ENCODE data around the gene CDRT4.

GRCh38 chr17:15468126-15468525 lies 705 bp upstream of the CDRT4 start:
- no peak for TF ChIP-seq CTCF (IDR thresholded peaks at IDR 0.05; ENCODE audit: low read depth, low read length)
- no peak for TF ChIP-seq EZH2phosphoT487 (IDR thresholded peaks at IDR 0.05; ENCODE audit: low read depth)
